ENCODE measurements around the gene DNAJB8. TPM values are rescaled to one million over a fixed set of nuclear protein-coding genes. Genes with fewer than 3 reads are reported as not detected.

The DNAJB8 gene
- total RNA-seq, 1 experiment from 2014 or later = not detected

DNA sequence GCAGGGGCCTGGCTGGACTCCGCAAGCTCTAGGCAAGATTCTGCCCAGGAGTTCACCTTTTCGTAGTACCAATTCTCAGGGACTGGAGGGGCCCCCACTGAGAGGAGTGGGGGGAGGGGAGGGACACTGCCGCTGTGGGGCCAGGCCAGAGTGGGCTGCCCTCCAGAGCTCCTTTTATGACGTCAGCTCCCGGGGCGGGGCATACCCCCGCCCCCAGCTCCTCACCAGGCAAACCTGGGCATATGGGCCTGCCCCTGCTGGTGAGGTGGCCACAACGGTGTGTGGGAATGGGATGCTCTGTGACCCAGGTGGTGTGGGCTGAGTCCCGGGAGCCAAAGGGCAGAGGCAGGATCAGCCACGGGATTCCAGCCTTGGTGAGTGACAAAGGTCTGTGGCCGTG is 3.3 kb downstream of the DNAJB8 start:
- Histone ChIP-seq H3K4me2 (ENCODE audit: low read length) (no peak overlapping the region), H3K36me3 (ENCODE audit: low read depth, low read length) (no peaks in the 10 kb centered on the region), H3K9me3 (ENCODE audit: low read length) (no peaks in the 10 kb centered on the region), H3K9me2 (replicated peaks; ENCODE audit: low read length) (no peaks in the 10 kb centered on the region), H3F3A (ENCODE audit: low read length, unreplicated experiment) (no peaks in the 10 kb centered on the region), H3K4me1 (ENCODE audit: insufficient read depth, low read length) (no peaks in the 10 kb centered on the region), H2AFZ (ENCODE audit: low read length) (no peak overlapping the region), H3K4me3 (ENCODE audit: low read length) (no peak overlapping the region), H4K20me1 (ENCODE audit: low read length) (no peaks in the 10 kb centered on the region), H3K27ac (ENCODE audit: low read length) (no peak overlapping the region), H3K9ac (ENCODE audit: low read length) (no peak overlapping the region), H3K79me2 (ENCODE audit: low read length) (no peaks in the 10 kb centered on the region), H3K27me3 (ENCODE audit: low read length) (no peaks in the 10 kb centered on the region)
- TF ChIP-seq, protein P1, sequence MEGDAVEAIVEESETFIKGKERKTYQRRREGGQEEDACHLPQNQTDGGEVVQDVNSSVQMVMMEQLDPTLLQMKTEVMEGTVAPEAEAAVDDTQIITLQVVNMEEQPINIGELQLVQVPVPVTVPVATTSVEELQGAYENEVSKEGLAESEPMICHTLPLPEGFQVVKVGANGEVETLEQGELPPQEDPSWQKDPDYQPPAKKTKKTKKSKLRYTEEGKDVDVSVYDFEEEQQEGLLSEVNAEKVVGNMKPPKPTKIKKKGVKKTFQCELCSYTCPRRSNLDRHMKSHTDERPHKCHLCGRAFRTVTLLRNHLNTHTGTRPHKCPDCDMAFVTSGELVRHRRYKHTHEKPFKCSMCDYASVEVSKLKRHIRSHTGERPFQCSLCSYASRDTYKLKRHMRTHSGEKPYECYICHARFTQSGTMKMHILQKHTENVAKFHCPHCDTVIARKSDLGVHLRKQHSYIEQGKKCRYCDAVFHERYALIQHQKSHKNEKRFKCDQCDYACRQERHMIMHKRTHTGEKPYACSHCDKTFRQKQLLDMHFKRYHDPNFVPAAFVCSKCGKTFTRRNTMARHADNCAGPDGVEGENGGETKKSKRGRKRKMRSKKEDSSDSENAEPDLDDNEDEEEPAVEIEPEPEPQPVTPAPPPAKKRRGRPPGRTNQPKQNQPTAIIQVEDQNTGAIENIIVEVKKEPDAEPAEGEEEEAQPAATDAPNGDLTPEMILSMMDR (conservative IDR thresholded peaks at IDR 0.05; ENCODE audit: low read depth, low read length) = no peak
- TF ChIP-seq EZH2 (IDR thresholded peaks at IDR 0.05; ENCODE audit: low read length, unreplicated experiment) = no peak
- no peak for TF ChIP-seq EZH2phosphoT487 (IDR thresholded peaks at IDR 0.05; ENCODE audit: borderline replicate concordance, low read length)
- ATAC-seq (no peak), DNase-seq (no peak)
- intact Hi-C loops (cut with micrococcal nuclease) = no loop called here
- ChIA-PET POLR2A (ENCODE audit: unreplicated experiment) (no interaction called here), CTCF (no interaction called here)
- BruUV-seq (replicated peaks) = no TSS peak

GRCh38 chr3:128462931-128463330 is 3.8 kb downstream of the DNAJB8 start:
- BruUV-seq (replicated peaks) = no TSS peak
- intact Hi-C loops (cut with micrococcal nuclease) = no loop called here
- Histone ChIP-seq H3K4me3 (ENCODE audit: low read length) (no peak overlapping the region), H3K9ac (ENCODE audit: low read length) (no peak overlapping the region), H3K79me2 (ENCODE audit: low read length) (no peaks in the 10 kb centered on the region), H3K27me3 (ENCODE audit: low read length) (no peaks in the 10 kb centered on the region), H4K20me1 (ENCODE audit: low read length) (no peaks in the 10 kb centered on the region), H3K9me3 (ENCODE audit: low read length) (no peaks in the 10 kb centered on the region), H3K4me2 (ENCODE audit: low read length) (no peak overlapping the region), H3F3A (ENCODE audit: low read length, unreplicated experiment) (no peaks in the 10 kb centered on the region), H3K36me3 (ENCODE audit: low read depth, low read length) (no peaks in the 10 kb centered on the region), H3K4me1 (ENCODE audit: insufficient read depth, low read length) (no peaks in the 10 kb centered on the region), H3K27ac (ENCODE audit: low read length) (no peak overlapping the region), H3K9me2 (replicated peaks; ENCODE audit: low read length) (no peaks in the 10 kb centered on the region), H2AFZ (ENCODE audit: low read length) (no peak overlapping the region)
- ATAC-seq (no peak), DNase-seq (no peak)
- TF ChIP-seq, protein P1 (conservative IDR thresholded peaks at IDR 0.05; ENCODE audit: low read depth, low read length) = no peak
- CTCF ChIA-PET = no interaction called here
- POLR2A ChIA-PET (ENCODE audit: unreplicated experiment) = no interaction called here

DNA sequence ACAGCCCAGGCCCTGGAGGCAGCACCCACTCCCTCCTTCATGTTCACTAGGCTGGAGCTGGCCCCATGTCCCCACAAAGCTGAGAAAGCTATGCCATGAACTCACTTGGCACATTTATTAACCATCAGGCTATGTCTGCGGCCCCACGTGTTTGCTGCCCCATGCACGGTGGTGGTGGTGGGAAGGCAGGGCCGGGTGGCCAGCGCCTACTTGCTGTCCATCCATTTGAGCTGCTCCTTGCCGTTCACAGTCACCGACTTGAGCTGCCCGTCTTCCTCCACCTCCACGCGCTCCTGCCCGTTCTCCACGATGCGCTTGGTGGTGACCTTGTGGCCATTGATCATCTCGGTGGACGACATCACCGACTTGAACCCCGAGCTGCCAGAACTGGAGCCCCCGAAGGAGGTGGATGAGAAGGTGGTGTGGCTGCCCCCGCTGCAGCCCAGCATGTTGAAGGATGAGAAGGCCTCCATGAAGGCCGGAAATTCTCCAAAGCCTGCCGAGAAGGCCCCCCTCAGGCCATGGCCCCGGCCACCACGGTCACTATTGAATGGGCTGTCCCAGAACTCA is 4.3 kb downstream of the DNAJB8 start:
- POLR2A ChIA-PET (ENCODE audit: unreplicated experiment) = no interaction called here
- Histone ChIP-seq H3K27me3 (ENCODE audit: low read length) (no peaks in the 10 kb centered on the region), H3K36me3 (ENCODE audit: low read depth, low read length) (no peaks in the 10 kb centered on the region), H2AFZ (ENCODE audit: low read length) (no peak overlapping the region), H3K27ac (ENCODE audit: low read length) (no peak overlapping the region), H3K4me3 (ENCODE audit: low read length) (no peak overlapping the region), H3F3A (ENCODE audit: low read length, unreplicated experiment) (no peaks in the 10 kb centered on the region), H3K9me3 (ENCODE audit: low read length) (no peaks in the 10 kb centered on the region), H3K4me1 (ENCODE audit: insufficient read depth, low read length) (no peaks in the 10 kb centered on the region), H3K79me2 (ENCODE audit: low read length) (no peaks in the 10 kb centered on the region), H3K9ac (ENCODE audit: low read length) (no peak overlapping the region), H3K9me2 (replicated peaks; ENCODE audit: low read length) (no peaks in the 10 kb centered on the region), H4K20me1 (ENCODE audit: low read length) (no peaks in the 10 kb centered on the region), H3K4me2 (ENCODE audit: low read length) (no peak overlapping the region)
- no TSS peak for BruUV-seq (replicated peaks)
- ATAC-seq (no peak), DNase-seq (no peak)
- TF ChIP-seq EZH2 (IDR thresholded peaks at IDR 0.05; ENCODE audit: low read length, unreplicated experiment) (no peak), EZH2phosphoT487 (IDR thresholded peaks at IDR 0.05; ENCODE audit: borderline replicate concordance, low read length) (no peak)
- TF ChIP-seq, protein P1 (conservative IDR thresholded peaks at IDR 0.05; ENCODE audit: low read depth, low read length) = no peak
- intact Hi-C loops (cut with micrococcal nuclease) = no loop called here
- CTCF ChIA-PET = interaction anchor here (0.6 kb wide), 1 partner anchor 340 kb away, joined by 3 read pairs; no protein-coding TSS in a partner anchor

Data from PC-3 (cell line).